Activated naive CD4-positive, alpha-beta T cell (primary cell): ENCODE data around the gene ADD1.

Experiments used
- DNase-seq, 4 experiments: peaks; one replicate each; lab custom pipeline; 2025; lab: John Stamatoyannopoulos, UW

The ADD1 gene

DNA sequence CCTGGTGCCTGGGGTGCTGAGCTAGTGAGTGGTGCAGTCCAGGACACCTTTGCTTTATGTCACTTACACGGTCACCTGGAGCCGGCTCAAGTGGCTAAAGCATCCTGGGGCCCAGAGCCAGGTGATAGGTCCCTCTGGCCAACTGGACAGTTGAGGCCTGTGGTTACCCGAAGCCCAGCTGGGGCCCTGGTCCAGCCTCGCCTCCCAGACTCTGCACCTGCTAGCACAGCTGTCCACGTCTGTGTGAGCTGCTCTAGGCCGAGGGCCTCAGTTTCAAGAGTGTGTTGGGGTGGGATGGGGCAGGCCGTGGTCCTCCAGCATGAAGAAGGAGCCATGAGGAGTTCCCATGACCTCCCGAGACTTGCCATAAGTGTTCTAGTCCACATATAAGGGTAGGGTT lies 7.7 kb upstream of the ADD1 start:
- DNase-seq = no peak

DNA sequence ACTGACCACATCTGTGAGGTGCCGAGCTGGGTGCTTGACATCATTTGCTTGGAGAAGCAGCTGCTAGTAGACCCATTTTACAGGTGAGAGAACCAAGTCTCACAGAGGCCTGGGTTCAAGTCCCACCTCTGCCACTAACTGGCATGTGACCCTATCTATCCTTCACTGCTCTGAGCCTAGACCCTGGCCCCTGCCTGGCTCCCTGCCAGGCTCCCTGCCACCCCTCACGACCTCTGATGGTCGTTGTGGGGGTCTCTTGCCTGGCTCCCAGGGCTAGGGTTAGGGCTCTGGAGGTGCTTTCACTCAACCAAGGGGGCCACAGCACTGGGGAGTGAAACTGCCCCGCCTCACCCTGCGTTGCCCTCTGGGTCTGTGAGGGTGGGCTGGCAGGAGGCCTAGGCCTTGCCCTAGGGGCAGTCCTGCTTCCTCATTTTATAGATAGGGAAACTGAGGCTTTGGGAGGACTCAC lies 7.2 kb upstream of the ADD1 start:
- DNase-seq = no peak

DNA sequence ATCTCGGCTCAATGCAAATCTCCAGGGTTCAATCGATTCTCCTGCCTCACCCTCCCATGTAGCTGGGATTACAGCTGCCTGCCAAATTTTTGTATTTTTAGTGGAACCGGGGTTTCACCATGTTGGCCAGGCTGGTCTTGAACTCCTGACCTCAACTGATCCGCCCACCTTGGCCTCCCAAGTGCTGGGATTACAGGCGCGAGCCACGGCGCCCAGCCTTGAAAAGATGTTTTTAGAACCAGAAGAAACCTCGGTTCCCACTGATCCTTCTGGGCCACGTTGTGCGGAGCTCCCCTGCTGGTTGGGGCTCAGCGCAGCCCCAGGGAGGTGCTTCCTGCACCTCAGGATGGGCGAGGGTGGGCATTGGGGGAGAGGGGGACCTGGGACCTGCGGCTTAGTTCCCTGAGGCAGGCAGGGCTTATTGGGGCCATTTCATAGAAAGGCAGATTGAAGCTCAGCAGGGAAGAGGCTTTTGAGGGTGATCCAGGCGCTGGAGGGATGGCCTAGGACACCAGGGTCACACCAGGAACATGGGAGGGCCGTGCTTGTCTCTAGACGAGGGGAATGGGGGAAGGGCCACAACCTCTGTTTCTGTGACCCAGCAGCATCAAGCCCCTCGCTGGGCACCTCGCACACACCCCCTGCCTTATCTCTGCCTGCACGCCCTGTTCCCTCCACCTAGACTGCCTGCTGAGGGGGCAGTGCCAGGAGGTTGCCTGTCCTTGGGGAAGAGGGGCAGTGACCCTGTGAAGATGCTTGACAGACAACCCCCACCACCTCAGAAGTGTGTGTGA lies 6.3 kb upstream of the ADD1 start:
- no peak for DNase-seq

DNA sequence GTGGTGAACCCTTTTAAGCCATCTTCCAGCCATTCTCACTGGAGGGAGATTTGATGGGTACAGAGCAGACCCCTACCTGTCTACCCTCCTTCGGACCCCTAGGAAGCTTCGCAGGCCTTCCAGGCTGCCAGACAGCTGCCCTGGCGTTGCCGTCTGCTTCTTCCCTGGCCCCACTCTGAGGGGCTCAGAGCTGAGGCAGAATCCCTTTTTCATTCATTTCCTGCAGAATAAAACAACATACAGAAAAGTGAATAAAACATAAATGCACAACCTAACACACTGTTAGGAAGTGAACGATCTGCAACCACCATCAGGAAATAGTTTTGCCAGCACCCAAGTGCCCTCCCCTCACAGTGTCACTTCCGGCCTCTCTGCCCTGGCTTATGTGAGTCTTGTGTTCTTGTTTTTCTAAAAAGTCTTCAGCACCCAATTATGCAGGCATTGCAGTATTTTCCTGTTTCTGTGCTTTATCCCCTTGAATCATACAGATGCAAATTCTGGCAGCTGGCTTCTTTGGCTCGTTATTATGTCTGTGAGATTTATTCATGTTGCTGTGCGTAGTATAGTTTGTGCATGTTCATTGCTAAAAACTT lies 5.6 kb upstream of the ADD1 start:
- DNase-seq = peak in 2 of 4 experiments; percentile 54 to 68

DNA sequence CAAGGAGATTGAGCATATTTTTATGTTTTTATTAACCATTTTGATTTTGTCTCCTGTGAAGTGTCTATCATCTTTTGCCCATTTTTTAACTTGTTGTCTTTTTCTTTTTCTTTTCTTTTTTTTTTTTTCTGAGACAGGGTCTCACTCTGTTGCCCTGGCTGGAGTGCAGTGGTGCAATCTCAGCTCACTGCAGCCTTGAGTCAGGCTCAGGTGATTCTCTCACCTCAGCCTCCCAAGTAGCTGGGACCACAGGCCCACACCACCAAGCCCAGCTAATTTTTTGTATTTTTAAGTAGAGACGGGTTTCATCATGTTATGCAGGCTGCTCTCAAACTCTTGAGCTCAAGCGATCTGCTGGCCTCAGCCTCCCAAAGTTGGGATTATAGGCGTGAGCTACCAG lies 4.6 kb upstream of the ADD1 start:
- no peak for DNase-seq

GRCh38 chr4:2842687-2843262 lies 869 bp upstream of the ADD1 start:
- DNase-seq = no peak

GRCh38 chr4:2843941-2844584 lies 419 bp downstream of the ADD1 start:
- no peak for DNase-seq

GRCh38 chr4:2846172-2846571 lies 2.5 kb downstream of the ADD1 start:
- no peak for DNase-seq

GRCh38 chr4:2847302-2847871 lies 3.7 kb downstream of the ADD1 start:
- DNase-seq = no peak

GRCh38 chr4:2848449-2848848 lies 4.8 kb downstream of the ADD1 start:
- DNase-seq = no peak

GRCh38 chr4:2849267-2850152 lies 5.9 kb downstream of the ADD1 start:
- no peak for DNase-seq

- DNase-seq = no peak
Observed at GRCh38 chr4:2850966-2851798, 7.5 kb downstream of the ADD1 start.

GRCh38 chr4:2852481-2852921 lies 8.9 kb downstream of the ADD1 start:
- no peak for DNase-seq

DNA sequence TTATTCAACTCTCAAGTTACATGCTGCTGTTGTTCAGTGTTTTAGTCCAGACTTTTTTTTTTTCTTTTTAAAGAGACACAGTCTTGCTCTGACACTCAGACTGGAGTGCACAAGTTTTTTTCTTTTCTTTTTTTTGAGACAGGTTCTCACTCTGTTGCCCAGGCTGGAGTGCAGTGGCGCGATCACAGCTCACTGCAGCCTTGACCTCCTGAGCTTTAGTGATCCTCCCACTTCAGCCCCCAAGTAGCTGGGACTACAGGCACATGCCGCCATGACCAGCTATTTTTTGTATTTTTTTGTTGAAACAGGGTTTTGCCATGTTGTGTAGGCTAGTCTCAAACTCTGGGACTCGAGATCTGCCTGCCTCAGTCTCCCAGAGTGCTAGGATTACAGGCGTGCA lies 11.9 kb downstream of the ADD1 start:
- DNase-seq = no peak

DNA sequence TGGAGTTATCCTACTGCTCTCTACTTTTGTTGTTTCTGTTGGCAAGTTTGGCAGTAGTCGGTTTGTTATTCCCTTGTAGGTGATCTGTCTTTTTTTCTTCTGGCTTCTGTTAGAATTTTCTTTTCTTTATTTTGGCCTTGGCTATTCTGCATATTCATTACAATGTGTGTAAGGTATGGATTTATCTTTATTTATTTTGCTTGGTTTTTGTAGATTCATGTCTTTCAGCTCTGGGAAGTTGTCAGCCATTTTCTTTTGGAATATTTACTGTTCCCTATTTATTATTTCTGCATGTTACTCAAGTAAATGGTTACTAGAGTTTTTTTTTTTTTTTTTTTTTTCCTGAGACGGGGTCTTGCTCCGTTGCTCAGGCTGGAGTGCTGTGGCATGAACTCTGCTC lies 12.6 kb downstream of the ADD1 start:
- no peak for DNase-seq

DNA sequence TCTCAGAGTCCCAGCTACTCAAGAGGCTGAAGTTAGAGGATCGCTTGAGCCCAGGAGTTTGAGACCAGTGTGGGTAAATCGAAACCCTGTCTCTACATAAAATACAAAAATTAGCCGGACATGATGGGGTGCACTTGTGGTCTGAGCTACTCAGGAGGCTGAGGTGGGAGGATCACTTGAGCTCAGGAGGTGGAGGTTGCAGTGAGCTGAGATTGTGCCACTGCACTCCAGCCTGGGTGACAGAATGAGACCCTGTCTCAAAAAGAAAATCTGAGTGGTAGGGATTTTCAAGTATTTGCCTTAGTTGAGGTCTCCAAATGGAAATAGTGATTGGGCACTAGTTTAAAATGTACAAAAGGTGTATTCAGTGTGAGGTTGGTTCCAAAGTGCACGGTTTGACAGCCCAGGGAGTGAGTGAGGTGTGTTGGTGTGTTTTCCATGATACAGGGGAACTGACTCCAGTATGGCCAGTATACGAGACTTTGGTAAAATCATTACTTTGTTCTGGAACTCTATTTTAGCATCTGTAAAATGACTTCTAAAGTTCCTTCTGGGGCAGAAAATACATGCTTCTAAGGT lies 13.8 kb downstream of the ADD1 start:
- no peak for DNase-seq

DNA sequence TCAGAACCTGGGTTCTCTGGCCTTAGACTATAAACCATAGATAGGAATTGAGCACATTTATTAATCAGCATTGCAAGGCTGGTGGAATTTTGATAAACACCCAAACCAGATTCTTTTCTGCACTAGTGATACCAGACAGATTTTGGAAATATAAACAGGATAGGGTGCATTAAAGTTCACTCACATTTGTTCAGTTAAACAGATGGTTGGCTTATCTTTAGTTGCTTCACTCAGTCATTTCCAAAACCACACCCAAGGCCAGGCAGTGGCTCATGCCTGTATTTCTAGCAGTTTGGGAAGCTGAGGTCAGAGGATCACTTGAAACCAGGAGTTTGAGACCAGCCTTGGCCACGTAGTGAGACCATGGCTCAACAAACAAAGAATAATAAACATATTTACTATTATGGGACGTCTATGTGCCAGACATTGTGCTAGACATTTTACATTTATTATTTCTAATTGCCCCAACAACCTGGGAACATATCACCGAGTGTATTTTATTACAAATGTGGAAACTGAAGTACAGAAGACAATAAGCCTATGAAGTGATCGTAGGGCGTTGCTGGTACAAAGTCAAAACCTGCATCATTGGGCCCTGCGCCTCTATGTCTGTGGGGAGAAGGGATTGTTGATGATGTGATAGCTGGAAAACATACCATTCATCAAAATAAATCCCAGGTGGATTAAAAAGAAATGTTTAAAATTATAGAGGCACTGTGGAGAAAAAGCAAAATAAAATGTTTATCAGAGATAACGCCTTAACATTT lies 15.0 kb downstream of the ADD1 start:
- DNase-seq = no peak

DNA sequence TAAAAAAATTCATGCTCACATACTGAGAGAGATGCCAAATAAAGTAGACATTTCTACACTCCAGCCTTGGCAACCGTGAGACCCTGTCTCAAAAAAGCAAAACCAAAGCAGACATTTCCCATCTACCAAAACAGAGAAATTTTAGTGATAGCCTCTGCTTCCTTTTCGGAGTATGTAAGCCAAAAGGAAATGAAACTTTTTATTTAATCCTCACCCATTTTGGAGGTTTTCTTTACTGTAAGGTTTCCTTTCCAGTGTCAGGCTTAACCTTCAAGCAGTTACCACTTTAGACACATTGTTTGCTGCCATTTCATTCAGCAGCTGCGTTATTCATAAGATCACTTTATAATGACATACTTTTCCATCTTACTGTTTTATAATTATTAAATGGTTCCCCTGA lies 15.9 kb downstream of the ADD1 start:
- DNase-seq = no peak
